CD4-positive, alpha-beta T cell treated with Interleukin-2 at 100 ng/mL for 4 hours (primary cell): Measurements from ENCODE around the gene SLC43A2.

ENCODE experiments used
- DNase-seq: peaks from one replicate; pipeline ENCODE4 v3.0.0-alpha.2; 2020; ENCODE audit warnings: low spot score

The SLC43A2 gene

GRCh38 chr17:1643999-1644492 lies 15.4 kb upstream of the SLC43A2 start:
- DNase-seq = no peak

- peak; percentile 48 for DNase-seq
Observed at GRCh38 chr17:1643293-1643998, 14.8 kb upstream of the SLC43A2 start.

GRCh38 chr17:1641065-1641403 lies 12.4 kb upstream of the SLC43A2 start:
- no peak for DNase-seq

GRCh38 chr17:1640329-1641064 lies 11.9 kb upstream of the SLC43A2 start:
- no peak for DNase-seq

- no peak for DNase-seq
Observed at GRCh38 chr17:1639549-1640180, 11.0 kb upstream of the SLC43A2 start.

GRCh38 chr17:1638624-1639300 lies 10.1 kb upstream of the SLC43A2 start:
- DNase-seq = no peak

GRCh38 chr17:1638171-1638590 lies 9.5 kb upstream of the SLC43A2 start:
- no peak for DNase-seq

- DNase-seq = no peak
Observed at GRCh38 chr17:1636732-1637285, 8.2 kb upstream of the SLC43A2 start.

GRCh38 chr17:1635675-1636465 lies 7.2 kb upstream of the SLC43A2 start:
- DNase-seq = no peak

GRCh38 chr17:1634841-1635650 lies 6.4 kb upstream of the SLC43A2 start:
- no peak for DNase-seq

GRCh38 chr17:1630662-1631061 lies 2.0 kb upstream of the SLC43A2 start:
- no peak for DNase-seq

- DNase-seq = peak; percentile 72
Observed at GRCh38 chr17:1629504-1630310, 1.1 kb upstream of the SLC43A2 start.

- DNase-seq = peak; percentile 94
Observed at GRCh38 chr17:1628856-1629503, 346 bp upstream of the SLC43A2 start.

- no peak for DNase-seq
Observed at GRCh38 chr17:1627182-1627981, 1.3 kb downstream of the SLC43A2 start.

GRCh38 chr17:1626333-1626732 lies 2.3 kb downstream of the SLC43A2 start:
- DNase-seq = no peak

GRCh38 chr17:1625581-1625980 lies 3.1 kb downstream of the SLC43A2 start:
- no peak for DNase-seq

GRCh38 chr17:1625053-1625452 lies 3.6 kb downstream of the SLC43A2 start:
- no peak for DNase-seq

GRCh38 chr17:1624650-1625049 lies 4.0 kb downstream of the SLC43A2 start:
- no peak for DNase-seq
